GM18520 (cell line): ENCODE results near the gene ZNF175.

Experiments
- ATAC-seq: cut with Tn5 transposase; IDR thresholded peaks from one replicate; pipeline ENCODE4 v1.9.1; 2021; ENCODE audit not compliant: unreplicated experiment

The ZNF175 gene

GRCh38 chr19:51549533-51550324, 21.4 kb upstream of the ZNF175 start:
- no peak for ATAC-seq

- no peak for ATAC-seq
These were observed 20.0 kb upstream of the ZNF175 start for GRCh38 chr19:51550848-51551672.

GRCh38 chr19:51551673-51552432, 19.2 kb upstream of the ZNF175 start:
- no peak for ATAC-seq

- ATAC-seq: no peak
These were observed 18.5 kb upstream of the ZNF175 start for GRCh38 chr19:51552608-51552995.

GRCh38 chr19:51552996-51553725, 17.9 kb upstream of the ZNF175 start:
- no peak for ATAC-seq

- ATAC-seq: no peak
These were observed 11.8 kb upstream of the ZNF175 start for GRCh38 chr19:51559240-51559639.

- no peak for ATAC-seq
These were observed 10.7 kb upstream of the ZNF175 start for GRCh38 chr19:51560339-51560738.

- no peak for ATAC-seq
These were observed 6.3 kb upstream of the ZNF175 start for GRCh38 chr19:51564791-51565190.

GRCh38 chr19:51565583-51565982, 5.5 kb upstream of the ZNF175 start:
- ATAC-seq: no peak

GRCh38 chr19:51566489-51567100, 4.5 kb upstream of the ZNF175 start:
- ATAC-seq: no peak

- ATAC-seq: no peak
These were observed 3.5 kb upstream of the ZNF175 start for GRCh38 chr19:51567583-51567982.

- ATAC-seq: no peak
These were observed 2.6 kb upstream of the ZNF175 start for GRCh38 chr19:51568456-51568855.

GRCh38 chr19:51571599-51571998, 516 bp downstream of the ZNF175 start:
- ATAC-seq: no peak

- no peak for ATAC-seq
These were observed 1.3 kb downstream of the ZNF175 start for GRCh38 chr19:51572410-51572809.

- ATAC-seq: no peak
These were observed 1.8 kb downstream of the ZNF175 start for GRCh38 chr19:51572908-51573307.

GRCh38 chr19:51573331-51573730, 2.2 kb downstream of the ZNF175 start:
- ATAC-seq: no peak

- ATAC-seq: no peak
These were observed 5.8 kb downstream of the ZNF175 start for GRCh38 chr19:51576850-51577249.

- no peak for ATAC-seq
These were observed 15.1 kb downstream of the ZNF175 start for GRCh38 chr19:51586103-51586728.

- ATAC-seq: no peak
These were observed 15.7 kb downstream of the ZNF175 start for GRCh38 chr19:51586799-51587198.
